Hematopoietic multipotent progenitor cell treated with erythropoietin and hydrocortisone succinate and interleukin-3 and kit ligand, for 17 days (in vitro differentiated cells): ENCODE measurements around the gene MAF.

Source experiments
- DNase-seq: peaks from one replicate; pipeline ENCODE4 v3.0.0-alpha.2; 2015; ENCODE audit warnings: low spot score

Gene MAF

DNA sequence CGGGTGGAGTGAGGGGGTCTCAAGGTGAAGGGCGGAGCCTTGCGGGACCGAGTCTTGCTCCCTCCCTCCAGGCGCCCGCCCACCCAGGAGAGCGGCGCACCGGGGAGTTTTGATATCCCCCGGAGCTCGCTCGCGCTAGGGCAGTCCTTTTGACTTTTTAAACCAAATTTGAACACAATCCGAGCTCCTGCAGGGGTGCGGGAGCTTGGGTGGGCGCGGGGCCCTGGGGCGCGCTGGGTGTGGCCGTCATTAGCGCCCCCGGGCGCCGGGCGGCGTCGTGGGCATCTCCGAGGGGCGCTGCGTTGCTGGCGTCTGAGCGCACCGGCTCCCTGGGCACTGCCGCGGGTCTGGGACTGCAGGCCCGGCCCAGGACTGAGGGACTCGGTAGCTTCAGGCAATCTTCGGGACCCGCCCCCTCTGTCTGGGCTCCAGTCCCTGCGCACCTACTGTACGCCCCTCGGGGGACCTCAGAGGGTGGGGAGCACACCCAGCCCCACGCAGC, 10.9 kb downstream of the MAF start:
- DNase-seq = no peak

DNA sequence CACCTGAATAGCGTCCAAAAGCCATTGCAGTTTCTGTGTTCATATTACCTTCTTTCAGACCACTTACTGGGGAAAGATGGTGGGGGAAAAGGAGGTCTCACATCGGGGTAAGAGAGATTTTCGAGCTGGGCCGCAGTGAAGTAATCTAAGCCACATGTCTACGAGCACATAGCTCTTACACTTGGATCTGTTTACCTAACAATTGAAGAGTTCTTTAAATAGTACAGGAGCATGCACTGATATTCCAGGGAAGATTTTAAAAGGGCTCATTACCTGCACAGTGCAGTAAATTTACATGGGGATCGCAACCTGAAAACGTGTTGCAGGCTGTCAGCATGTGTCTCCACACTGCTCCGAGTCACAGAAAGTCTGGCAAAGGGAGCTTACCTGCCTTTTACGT, 12.6 kb downstream of the MAF start:
- no peak for DNase-seq

DNA sequence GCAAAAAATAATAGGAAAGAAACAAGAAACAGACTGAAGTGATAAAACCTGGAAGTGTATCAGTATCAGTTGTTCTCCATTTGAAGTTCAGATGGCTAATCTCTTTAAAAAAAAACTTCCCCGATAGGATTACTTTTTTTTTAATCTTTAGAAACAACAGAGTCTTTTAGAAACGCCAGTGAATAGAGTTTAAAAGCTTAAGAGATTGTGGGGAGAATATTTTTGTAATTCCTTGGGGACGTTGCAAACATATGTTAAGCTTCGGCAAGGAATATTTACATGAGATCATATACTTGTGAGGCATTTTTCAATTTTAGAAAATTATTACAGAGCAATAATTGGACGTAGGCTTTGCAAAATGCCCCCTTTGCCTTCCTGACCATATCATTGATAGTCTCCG, 13.2 kb downstream of the MAF start:
- no peak for DNase-seq

DNA sequence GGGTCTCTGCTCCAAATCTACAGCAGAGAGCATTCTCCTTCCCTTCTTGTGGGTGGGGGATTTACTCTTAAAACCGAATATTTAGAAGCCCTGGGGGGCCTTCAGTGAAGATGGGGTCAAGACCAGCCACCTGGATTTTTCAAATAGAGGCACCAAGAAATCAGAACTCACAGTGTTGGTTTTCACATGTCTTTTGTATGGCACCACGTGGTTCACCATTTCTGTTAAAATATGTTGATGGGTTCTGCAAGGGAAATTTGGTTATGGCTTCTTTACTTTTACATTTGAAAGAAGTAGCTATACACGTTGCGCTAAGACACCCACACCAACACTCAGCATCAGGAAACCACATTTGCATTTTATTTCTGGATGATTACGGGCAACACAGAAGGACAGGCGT, 17.7 kb downstream of the MAF start:
- no peak for DNase-seq

DNA sequence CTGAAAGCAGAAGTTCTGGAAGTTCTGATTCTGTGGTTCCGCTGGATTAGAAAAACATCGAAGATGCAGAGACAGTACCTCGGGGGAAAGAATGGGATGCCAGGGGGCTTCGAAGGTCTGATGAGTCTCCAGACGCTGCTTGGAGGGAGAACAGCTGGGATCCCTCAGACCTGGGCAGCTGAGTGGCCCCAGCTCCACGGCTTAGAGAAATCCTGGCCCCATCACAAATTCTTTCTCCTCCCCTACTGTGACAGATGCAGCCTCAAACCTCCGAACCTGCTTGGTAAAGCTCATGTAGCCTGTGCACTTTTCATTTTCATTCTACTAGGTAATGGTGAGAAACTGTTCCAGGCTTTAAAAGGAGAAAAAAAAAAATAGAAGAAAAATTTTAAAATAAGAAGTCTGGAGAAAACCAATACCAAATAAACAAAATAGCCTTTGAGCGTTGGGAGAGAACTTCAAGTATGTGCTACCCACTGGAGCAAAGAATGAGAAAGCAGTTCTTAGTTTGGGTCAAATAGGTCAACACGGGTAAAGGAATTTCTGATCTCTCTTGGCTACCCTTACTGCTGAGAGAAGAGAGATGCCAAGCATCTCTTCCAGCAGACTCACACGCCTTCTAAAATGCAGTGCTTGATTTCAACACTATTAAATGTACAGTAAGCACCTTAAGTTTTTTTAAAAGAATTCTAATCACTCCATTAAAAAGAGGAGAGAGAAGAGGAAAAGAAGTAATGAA, 19.9 kb downstream of the MAF start:
- DNase-seq = no peak

DNA sequence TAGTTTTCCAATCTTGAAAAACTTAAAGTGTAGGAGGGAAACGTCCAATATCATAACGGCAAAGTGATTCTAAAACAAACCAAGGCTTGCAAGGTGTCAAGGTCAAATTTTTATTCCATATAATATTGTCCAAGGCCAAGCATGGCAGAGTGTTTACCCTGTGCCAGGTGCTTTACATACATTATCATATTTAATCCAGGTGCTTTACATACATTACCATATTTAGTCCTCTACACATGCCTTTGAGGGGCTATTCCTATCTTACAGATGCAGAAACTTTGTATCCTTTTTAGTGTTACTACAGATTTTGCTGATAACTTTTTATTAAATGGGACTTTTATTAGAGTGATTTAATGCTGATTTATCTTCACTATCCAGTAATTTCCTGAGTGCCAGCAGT, 23.9 kb downstream of the MAF start:
- DNase-seq = no peak

DNA sequence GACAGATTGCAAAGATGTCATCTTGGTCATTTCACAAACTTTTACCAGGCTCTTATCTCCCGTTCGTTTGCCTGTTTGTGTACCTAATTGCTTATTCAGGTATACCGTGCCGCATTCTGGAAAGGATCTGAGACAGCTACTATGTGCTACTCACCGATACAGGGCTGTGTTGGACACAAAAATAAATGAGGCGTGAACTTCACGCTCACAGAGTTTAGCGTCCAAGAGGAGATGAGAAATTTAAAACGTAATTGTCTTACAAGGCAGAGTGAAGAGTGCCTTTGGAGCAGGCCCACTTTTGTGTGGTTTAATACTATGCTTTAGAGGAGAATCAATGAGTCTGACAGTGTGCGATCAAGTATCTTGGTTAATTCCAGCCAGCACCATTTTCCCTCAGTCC, 26.7 kb downstream of the MAF start:
- DNase-seq = no peak

DNA sequence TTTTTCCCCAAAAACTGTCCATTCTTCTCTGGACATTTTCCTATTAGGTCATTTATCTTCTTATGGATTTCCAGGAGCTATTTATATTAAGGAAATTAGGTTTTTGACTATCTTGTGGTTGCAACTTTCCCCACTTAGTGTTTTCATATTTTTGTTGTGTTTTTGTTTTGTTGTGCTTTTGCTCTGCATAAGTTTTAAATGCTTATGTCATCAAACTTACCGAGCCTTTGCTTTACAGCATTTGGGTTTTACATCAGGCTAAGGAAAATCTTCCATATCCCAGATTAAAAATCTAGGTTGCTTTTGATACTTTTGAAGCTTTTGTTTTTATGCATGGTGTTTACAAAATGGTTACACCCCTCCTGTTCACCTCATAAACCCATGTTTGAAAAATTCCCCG, 27.5 kb downstream of the MAF start:
- no peak for DNase-seq

DNA sequence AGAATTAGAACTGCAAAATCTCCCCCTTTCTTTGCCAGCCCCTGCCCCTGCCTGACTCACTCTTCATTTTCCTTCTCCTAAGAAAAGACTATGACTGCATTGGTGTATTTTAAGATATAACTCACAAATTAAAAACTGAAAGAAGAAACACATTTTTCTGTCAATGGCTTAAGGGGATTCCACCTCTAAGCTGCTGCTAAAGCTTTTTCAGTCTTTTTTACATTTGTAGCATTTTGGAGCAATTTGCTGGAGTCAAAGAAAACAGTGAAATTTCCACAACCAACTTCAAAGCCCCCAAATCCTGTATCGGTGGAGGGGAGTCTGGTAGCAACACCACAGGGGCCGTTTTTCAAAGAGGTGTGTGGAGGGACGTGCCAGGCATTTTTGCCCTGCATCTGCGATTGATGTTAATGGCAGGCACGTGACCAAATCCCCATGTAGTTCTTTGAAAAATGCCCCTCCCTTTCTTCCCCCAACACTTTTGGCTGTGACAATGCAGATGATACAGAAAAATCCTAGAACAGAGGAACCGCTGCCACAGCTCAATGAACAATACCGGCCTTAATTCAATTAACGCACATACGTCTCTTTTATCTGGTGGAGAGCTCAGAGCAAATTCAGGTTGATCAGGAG, 28.5 kb downstream of the MAF start:
- DNase-seq = no peak

DNA sequence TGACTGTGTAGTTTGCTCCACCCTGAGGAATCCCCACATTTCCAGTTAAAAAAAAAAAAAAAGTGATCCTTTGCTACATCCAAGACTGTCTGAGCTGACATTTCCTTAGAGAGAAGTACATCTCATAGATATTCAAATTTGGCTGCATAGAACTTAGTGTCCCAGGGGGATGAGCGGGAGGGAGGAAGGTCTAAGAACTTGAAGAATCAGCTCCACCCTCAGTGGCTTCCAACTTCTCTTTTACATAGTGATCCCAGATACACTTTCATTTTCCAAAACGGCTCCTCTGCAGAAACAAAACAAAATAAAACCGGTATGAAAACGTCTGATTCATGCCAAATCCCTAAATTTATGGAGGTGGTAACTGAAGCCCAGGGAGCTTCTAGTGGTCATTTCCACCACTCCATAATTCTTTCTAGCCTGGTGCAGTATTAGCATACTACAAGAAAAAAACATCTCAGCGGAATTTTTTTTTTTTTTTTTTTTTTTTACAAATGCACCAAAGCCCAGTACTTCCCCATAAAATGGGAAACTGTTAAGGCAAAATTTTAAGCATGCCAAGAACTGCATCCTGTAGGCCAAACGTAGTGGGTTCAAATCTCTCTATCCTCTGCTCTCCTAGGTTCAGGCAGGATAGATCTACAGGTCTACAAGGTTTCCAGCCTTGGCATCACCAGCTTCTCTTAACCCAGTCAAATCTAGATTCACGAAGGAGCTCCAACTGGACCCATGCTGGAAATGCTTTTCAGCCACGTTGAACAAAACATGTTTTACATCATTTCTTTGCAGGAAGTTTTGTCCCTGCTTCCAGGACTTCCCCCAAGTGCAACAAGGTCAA, 29.3 kb downstream of the MAF start:
- no peak for DNase-seq

DNA sequence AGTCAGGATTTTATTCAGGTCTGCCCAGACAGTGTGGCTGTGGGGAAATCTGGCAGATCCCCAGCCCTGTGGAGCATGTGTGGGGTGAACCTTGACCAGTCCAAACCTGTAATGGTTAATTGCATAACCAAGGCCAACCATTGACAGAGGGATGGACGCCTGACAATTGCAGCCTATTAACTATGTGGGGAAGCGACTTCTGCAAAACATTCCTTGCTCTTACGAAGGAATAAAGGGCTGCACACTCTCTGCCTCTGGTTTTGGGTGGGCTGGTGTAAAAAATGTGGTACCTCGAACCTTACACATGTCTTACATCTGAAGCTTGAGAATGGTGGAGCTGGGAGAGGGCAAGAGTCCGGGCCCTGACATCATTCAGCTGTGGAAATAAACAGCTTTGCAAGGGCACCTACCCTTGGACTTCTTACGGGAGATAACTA, 35.8 kb downstream of the MAF start:
- DNase-seq = no peak

DNA sequence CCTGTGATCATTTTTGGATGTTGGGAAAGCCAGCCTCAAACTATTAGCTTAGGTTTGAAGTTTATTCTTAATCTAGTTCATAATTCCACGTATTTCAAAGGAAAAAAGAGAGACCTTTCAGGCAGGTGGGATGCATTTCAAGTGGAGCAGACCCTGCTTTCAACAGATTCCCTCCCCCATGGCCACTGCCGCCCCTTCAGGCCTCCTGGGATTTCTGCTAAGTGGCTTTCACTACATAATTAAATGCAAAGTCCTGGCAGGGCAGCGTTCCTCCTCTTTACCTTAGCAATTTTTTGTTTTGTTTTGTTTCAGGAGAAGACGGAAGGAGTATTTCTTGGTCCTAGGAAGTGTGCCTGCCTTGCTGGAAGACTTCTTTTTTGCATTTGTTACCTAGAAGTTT, 36.6 kb downstream of the MAF start:
- DNase-seq = no peak

DNA sequence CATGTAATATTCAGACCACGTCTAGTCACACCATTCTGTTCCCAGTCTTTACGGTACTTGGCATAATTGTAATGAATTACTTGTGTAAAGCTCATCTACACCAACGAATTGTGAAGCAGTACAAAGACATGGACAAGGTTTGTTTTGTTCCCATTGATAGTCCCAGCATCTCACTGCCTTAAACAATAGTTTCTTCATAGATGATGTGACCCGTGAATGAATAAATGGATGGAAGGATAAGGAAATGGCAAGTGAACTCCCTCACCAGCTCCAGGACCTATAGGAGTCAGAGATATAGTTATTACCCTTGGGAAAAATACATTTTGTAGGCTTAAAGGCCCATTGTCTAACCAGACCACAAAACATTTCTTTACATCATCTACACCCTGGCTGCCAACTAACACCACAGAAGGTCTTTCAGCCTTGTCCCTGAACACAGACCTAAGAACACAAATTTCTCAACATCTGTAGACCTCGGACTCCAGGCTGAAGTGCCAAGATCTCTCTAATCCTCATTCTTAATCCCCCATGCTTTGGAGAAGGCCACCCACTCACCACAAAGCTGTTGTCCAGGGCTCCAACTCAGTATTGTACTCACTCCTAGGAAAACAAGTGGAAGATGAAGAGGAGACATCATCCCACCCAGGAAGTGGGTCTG, 38.2 kb downstream of the MAF start:
- no peak for DNase-seq

DNA sequence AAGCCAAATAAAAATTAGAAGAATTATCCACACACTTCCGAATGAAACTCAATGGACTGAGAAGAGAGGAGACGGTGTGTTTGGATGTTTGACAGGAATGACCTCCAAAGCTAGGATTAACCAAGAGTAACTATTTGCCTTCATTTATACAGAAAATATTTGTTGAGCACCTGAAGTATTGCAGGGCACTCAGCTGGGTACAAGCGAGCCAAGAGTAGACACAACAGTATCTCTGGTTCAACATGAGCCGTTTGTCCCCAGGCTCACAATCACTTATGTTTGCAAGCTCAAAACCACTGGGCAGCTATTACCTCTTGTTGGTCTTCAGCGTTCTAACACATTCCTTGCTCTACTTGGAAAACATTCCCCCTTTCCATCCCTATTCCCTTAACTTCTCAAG, 38.8 kb downstream of the MAF start:
- no peak for DNase-seq

DNA sequence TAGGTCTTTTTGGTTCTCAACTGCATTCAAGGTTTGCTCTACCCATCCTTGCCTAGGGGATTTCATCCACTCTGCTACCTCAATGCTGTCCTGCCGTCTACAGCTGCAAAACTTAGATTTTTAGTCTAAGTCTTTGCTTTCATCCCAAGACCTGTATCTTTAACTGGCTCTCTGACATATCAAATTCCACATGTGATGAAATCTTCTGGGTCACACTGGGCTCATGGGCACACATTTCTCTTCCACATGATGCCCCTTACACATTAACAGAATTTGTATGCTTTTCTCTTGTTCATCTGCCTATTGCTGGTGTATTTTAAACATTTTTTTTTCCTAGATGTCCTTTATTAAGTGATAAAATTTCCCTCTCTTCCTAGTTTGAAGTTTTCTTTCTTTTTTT, 39.6 kb downstream of the MAF start:
- DNase-seq = no peak

DNA sequence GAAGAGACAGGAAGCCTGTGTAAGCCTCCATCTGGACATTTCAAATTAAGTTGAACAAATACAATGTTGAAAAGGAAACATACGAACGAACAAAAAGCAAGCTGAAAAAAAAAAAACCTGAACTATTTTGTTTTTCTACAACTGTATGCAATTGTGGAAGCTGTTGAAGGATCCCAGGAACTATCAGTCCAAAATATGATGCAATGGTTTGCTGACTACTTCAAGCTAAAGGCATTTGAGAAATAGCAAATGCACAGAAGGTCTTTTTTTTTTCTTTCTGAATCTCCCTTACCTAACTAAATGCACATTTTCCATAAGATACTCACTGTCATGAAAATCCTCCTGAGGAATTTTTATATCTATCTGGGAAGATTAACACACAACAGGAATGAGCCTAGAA, 40.2 kb downstream of the MAF start:
- no peak for DNase-seq

DNA sequence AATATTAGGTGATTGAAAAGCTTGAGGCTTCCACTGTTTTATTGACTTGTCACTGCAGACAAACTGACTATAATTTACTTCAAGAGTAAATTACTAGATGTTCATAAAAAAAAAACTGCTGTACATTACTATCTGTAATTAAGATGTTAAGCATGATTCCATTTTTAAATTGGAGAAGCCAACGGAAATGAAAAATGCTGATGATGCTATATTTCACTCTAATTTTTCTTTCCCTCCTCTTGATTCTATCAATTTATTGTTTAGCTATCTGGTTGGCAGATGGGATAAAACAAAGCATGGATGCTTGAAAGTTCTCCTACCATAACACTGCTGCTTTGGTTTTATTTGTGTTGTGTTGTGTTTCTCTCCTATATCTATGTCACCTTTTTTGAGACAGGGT, 41.0 kb downstream of the MAF start:
- DNase-seq = no peak

DNA sequence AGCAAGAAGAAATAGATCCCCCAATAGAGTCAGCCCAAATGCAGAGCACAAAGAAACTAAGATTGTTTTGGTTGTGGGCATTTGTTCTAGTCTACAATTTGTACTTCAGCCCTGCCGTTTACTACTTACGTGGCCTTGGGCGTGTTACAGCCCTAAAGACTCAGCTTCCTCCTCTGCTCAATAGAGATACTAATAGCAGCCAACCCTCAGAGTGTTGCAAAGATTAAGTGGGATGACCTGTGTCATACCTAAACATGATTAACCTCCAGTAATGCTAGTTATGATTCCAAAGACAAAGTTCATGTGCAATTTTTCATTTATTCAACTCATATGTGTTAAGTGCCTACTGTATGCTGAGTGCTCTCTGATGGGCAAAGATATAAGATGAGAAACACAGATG, 43.1 kb downstream of the MAF start:
- DNase-seq = no peak

DNA sequence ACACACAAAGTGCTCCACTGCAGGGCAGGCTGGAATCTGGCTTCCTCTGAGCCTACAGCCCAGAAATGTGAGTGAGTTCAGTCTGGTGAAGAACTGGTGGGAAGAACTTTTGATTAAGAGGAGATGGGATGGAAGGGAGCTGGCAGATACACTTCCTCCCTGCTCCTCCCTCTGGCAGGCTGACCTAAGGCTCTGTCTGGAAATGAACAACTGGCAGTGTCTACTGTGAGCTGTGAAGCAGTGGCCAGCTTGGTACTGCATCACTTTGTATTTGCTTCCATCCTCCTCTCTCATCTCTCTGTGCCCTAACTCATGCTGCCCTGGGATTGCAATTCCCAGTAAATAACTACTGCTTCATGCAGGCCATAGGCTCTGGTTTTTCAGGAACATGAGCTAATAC, 45.6 kb downstream of the MAF start:
- no peak for DNase-seq

DNA sequence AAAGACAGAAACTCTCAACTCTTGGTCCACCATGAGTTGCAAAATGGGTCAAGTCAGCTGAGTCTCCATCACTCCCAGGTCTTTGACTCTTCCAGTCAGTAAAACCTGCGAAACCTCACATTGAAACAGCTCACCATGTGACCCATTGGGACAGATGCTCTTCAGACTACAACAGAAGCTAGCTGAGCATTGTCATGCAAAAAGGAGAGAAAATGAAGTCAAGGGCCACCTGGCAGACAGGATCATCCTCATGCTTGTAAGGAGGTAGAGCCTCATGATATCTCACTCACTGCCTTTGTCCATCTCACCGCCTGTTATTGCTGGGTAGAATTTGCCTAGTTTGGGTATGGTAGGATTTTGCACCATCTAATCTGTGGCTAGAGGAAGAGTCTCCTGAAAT, 50.2 kb downstream of the MAF start:
- DNase-seq = no peak

DNA sequence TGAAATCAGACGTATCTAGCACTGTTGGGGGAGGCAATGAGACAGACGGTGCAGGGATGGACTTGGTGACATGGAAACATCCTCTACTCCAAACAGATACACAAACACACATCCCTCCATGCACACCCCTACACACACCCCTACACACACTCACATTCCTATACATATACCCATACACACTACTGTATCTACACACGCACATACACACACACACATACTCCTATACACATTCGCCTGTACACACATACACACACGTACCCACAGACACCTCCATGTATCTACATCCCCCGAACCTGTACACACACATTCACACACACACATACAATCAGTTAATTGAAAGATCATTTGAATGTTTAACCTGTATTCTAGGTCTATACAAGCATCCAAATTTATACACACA, 53.5 kb downstream of the MAF start:
- no peak for DNase-seq
